Fibroblast of skin of left biceps (primary cell): Measurements from ENCODE around the gene MEGF9.

ENCODE experiments used
- DNase-seq, 2 experiments: peaks; one replicate each; pipeline ENCODE4 v3.0.0-alpha.2; 2013; ENCODE audit warnings: low read depth in 2 of 2

MEGF9 gene

DNA sequence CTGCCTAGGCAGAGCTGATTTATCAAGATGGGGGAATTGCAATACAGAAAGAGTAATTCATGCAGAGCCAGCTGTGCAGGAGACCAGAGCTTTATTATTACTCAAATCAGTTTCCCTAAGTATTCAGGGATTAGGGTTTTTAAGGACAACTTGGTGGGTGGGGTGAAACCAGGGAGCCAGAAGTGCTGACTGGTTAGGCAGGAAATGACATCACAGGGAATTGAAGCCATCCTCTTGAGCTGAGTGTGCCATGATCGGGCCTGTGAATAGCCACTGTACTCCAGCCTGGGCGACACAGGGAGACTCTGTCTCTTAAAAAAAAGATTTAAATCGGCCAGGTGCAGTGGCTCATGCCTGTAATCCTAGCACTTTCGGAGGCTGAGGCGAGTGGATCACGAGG is 89.0 kb downstream of the MEGF9 start:
- DNase-seq, result no peak

DNA sequence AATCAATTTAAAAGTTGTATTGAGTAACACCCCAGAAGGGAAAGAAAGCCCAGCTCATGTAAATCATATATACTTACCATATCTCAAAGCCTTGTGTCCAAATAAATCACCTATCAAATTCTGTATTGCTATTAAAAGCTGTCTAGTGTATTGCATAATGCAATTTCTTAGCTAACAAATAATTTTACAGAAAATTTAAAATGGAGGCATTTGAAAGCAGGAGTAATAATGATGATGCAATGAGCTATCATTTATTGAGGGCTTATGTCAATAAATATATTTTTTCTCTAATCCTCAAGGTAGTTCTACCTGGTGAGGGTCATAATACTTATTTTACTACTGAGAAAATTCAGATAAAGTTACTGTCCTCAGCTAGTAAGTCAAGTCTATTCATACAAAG is 91.5 kb downstream of the MEGF9 start:
- no peak for DNase-seq

DNA sequence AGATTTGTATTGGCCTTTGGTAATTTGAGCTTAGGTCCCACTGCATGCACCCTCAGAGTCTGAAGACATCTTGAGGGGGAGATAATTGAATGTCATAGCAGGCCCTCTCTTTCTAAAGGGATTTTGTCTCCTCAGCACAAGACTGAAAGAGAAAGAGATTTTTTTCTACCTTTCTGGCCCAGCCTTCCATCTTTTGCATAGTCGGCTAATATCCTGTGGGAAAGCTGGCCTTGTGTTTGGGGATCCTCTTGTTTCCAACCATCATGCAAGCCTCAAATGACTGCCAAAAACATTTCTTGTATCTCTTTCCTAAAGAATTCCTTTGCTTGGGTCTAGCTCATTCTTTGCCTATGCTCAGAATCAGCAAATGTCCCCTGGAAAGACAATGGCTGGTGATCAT is 92.3 kb downstream of the MEGF9 start:
- DNase-seq, result no peak

DNA sequence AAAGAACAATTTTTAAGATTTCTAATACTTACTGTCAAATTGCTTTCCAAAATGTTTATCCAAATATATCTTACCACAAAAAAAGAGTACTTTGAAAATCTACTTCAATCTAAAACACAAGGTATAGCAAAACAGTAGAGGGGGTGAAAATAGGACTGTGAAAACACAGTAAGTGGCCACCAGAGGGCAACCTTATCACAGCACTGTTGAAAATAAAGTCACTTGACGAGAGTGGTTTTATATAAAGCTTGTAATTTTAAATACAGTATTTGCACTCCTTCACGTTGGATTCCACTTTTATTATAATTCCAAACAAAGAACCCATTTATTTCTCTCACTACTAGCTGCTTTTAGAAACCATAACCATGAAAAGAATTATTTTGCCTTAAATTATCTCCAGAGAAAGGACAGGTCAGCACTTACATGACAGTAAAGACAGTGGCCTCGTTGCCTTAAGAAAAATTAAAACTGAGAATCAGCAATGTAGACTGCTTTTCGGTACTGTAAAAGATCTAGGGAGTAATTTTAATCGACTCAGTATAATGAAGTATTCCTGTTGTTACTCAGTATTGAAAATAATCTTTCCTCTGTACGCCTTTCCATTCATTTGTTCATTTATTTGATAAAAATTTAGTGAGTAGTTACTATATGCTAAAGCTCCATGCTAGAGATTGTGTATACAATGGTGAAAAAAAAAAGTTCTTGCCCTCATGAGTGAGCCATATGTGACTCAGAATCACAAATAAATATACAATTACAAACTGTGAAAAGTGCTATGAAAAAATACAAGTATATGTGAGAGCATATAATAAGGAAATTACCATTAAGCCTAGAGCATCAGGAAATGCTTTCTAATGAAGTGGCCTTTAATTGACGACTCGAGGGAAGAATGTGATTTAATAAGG is 94.3 kb downstream of the MEGF9 start:
- DNase-seq, result peak; percentile 15

DNA sequence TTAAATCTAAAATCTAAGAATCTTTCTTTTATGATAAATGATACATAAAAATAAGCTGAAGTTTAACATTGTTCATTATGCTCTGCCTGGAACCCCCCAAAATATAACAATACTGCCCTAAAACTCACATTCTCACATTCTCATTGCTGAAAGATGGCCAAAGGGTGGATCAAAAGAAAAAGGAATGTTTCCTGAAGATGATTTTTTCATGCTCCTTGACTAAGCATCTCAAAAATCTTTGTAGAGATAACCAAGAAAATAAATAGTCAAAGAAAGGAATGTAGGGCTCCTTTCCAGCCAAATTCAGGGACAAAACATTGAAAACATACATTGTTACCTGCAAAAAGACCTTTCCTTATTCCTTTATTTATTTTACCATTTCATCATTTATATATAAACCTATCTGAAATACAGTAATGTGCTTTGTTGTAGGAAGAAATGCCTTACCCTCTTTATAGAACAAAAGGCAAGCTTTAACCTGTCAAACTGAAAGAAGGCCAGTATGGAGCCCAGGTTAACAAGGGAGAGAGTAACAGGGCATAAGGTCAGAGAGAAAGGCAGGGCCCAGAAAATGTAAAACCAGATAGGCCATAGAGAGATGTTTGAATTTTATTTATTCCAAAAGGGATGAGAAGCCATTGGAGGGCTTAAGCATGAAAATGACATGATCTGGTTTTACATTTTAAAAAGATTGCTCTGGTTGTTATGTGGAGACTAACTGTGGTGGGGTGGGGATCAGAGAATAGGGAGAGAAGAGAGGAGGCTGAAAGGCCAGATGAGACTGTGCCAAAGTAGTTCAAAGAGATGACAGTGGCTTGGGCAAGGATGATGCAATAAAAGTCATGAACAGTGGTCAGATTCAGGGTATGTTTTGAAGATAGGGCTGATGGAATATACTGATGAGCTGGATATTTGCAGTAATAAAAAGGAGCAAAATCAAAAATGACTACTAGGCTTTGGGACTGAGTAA is 97.0 kb downstream of the MEGF9 start:
- DNase-seq, result no peak

DNA sequence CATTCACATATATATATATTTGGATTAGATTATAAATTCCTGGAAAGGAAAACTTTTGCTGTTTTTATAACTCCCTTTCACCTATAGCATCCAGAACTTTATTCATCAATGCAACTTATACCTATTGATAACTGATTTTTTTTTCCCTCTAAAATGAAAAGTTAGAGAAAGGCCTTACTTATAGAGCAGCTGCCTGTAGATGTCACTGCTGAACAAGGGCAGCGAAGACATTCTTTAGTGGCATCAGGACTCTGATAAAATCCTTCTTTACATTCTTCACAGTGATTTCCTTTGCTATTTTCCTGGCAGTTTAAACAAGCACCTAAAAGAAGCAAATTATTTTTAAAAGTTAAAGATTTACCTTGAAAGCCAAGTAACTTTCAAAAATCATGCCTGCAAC is 102.1 kb downstream of the MEGF9 start:
- DNase-seq, result no peak

DNA sequence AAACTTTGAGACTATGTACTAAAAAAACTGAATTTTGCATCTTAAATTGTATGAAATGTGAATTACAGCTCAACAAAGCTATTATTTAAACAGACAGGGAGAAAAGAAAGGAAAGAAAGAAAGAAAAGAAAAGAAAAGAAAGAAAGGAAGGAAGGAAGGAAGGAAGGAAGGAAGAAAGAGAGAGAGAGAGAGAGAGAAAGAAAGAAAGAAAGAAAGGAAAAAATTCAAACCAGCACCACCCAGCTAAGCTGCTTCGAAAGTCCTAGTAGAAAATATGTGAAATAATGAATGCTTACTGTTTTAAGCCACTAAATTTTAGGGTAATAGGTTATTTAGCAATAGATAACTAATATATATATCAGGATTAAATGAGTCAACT is 102.6 kb downstream of the MEGF9 start:
- DNase-seq, result no peak

DNA sequence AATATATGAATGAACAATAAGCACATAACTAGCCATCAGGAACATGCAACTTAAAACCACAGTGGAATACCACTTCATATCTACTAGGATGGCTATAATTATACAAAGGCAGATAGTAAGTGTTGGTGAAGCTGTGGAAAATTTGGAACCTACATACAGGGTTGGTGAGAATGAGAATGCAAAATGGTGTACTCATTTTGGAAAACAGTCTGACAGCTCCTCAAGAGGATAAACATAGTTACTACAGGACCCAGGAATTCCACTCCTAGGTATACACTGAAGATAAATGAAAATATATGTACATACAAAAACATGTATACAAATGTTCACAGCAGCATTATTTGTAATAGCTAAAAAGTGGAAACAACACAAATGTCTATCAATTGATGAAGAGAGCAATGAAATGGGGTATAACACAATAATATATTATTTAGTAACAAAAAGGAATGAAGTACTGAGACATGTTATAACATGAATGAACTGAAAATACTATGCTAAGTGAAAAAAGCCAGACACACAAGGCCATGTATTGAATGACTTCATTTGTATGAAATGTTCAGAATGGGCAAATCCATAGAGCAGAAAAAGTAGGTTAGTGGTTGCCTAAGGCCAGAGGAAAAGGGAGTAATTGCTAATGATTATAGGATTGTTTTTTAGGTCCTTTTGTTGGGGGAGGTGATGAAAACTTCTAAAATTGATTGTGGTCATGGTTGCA is 103.1 kb downstream of the MEGF9 start:
- DNase-seq, result no peak

DNA sequence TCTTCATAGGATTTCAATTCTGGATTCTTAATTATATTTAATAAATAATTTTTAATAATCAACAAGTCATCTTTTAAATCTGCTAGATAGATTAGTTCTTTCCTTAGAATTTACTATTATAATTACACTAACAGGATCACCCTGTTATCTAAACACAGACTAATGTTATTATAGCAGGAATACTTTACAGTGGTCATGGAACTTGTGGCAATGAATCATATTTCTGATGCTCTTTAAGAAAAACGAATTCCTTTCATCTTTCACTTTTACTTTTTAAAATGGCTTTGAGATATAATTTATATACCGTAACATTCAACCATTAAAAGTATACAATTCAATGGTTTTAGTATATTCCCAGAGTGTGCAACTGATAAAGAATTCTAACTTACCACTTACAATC is 104.6 kb downstream of the MEGF9 start:
- DNase-seq, result no peak

DNA sequence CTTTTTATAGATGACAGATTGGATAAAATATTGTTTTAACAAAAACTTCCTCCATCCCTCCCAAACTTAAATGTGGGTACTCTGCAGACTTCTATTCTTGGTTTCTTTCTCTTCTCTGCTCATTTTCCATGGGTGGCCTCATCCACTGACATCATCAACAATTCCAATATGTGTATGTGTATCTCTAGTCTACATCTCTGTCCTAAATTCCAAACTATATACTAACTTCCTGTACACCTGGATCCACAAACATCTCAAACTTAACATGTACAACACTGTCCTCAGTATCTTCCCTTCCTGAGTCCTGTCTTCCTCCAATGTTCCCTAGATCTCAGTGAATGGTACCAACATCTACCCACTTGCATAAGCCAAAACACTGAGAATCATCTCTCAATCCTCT is 105.8 kb downstream of the MEGF9 start:
- no peak for DNase-seq

DNA sequence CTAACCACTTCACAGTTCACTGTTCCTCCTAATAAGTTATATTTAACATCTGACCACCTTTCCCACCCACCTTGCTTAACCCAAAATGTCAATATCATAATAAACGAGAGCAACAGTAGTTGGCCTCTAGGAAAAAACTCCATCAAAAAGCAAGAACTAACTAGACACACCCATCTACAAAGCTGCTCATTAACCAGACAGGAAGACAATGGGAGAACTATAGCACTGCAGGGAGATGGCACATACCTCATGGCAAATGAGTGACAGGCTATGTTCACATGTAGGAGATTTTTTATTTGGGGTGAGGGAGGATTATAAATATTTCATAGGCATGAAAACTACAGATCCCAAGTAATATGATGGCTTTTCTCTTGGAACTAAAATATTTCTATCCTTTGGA is 110.7 kb downstream of the MEGF9 start:
- no peak for DNase-seq

DNA sequence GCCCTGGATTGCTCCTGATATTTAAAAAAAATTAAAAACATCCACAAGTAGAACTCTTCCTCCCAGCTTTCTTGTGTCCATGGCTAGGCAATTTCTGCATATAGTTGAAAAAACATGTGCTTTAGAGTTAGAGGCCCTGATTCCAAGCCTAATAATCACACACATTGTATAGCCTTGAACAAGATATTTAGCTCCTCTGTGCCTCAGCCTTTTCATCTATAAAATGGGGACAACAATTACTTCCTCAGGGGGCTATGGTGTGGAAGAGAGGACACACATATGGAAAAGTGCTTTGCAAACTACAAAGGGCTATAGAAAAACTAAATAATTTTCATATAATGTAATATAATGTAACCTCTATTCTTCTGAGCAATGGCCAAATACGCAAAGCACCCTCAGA is 111.3 kb downstream of the MEGF9 start:
- DNase-seq, result no peak

DNA sequence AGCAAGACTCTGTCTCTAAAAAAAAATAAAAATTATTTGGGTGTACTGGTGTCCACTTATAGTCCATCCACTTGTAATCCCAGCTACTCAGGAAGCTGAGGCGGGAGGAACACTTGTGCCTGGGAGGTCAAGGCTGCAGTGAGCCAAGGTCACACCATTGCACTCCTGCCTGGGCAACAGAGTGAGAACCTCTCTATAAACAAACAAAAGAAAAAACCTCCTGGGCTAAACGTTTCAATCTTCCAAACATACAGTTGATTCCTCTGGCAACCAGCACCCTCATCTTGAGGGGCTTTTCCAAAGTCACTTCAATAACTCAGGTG is 120.4 kb downstream of the MEGF9 start:
- no peak for DNase-seq

DNA sequence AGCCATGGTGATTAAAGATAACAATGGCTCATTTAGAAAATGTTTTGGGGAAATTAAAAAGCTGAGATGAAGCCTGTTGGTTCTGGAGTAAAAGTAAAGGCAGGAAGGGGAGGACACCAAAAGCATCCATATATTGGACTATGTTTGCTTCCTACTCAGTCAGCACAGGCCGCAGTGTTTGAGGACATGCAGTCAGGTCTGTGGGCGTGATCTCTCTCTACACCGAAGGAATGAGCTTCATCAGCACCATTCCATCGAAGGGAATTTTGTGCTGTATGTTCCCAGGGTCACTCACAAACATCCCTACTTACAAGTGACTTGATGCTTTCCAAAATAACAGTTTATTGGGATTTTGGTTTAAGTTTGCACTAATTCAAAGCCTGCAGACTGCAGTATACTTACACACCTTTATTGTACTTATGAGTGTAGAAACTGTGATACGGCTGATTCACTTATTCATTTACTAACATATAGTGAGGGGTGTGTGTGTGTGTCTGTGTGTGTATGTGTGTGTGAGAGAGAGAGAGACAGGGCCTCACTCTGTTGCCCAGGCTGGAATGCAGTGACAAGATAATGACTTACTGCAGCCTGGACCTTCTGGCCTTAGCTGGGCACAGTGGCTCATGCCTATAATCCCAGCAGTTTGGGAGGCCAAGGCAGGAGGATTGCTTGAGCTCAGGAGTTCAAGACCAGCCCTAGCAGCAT is 120.9 kb downstream of the MEGF9 start:
- DNase-seq, result no peak

DNA sequence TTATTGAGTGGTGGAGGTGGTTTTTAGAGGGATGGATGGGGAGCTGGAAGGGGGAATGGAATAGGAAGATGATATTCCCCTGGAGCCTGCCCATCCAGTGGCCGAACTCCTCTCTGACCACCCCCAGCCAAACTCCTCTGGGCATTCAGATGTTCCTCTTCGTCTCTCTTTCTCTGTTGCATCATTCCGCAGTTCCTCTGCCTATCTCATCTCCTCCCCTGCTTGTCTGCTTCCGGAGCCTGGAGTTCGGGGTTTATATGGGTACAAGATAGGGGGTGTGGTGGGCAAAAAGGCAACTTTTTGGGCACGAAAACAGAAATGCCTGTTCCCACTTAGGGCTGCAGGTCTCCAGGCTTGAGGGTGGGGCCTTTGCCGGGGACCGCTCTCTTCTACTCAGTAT is 122.1 kb downstream of the MEGF9 start:
- no peak for DNase-seq

DNA sequence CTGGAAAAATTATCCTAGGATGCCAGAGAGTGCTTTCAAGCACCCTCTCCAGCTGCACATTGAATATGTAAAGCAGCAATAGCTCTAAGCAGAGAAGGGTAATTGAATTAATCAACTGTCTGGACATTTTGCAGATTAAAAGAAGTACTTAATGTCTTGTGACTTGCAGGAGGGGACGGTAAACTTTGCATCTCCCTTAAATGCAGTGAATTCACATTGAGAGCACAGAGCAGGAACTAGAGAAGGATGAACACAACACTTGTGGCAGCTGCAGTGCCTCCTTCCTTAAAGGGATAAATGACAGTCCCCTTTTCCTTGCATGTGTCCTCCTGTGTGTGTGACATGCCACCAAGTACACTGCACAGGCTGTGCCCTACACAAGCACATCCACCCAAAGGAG is 126.9 kb downstream of the MEGF9 start:
- no peak for DNase-seq

DNA sequence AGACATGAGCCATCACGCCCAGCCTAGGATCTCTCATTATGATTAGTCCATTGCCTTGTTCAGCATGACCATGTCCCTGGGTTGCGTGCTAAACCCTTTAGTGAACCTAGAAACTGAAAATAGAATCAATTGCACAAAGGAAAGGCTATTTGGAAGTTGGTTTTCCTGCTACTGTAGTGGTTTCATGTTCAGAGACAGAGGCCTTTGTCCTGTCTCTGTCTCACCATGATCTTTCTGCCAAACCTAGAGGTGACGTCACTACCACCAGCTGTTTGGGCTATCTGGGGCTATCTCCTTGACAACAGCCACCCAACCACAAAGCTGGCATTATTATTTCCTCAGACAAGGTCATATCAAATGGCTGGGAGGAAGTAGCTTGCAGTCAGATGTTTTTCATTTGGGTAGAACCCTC is 130.3 kb downstream of the MEGF9 start:
- DNase-seq, result peak; percentile 19 to 31

DNA sequence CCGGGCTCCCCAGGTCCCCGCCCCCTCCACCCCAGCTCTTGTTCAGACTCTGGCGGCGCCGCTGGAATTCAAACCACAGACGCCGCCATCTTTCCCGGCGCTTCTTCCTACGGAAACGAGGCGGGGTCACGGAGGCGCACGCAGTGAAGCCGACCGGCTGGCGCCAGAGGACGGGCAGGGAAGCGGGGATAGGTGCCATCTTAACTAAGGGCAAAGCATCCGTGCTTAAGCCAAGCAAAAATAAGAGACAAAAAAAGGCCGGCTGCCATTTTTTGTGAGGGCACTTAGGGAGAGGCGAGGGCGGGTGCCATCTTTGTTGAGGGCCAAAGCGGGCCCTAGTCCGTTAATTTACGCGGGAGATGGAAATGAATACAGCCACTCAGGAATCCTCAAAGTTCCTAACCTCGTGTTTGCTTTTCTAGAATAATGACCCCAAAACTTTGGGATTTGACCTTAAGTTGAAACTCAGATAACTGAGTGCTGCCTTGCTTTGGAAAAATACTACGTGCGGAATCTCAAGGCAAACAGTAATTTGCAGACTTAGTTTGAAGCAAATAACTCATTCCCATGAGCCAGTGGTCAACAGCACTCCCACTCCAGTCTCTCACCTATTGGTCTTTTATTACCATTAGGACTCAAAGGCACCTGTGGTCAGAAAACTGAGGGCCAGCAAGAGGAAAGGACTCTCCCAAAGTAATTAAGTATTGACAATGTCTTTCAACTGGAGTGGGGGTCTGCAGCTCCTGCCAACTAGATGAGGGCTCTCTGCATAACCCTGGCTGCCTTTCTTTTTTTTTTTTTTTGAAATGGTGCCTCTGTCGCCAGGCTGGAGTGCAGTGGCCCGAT is 134.0 kb downstream of the MEGF9 start, which contains the start of gene CDK5RAP2:
TSS of gene CDK5RAP2 (minus strand) at position 117 of the 846 bp plus-strand sequence. CDS start 189 bp downstream, outside the sequence.
- DNase-seq, result peak; percentile 96

DNA sequence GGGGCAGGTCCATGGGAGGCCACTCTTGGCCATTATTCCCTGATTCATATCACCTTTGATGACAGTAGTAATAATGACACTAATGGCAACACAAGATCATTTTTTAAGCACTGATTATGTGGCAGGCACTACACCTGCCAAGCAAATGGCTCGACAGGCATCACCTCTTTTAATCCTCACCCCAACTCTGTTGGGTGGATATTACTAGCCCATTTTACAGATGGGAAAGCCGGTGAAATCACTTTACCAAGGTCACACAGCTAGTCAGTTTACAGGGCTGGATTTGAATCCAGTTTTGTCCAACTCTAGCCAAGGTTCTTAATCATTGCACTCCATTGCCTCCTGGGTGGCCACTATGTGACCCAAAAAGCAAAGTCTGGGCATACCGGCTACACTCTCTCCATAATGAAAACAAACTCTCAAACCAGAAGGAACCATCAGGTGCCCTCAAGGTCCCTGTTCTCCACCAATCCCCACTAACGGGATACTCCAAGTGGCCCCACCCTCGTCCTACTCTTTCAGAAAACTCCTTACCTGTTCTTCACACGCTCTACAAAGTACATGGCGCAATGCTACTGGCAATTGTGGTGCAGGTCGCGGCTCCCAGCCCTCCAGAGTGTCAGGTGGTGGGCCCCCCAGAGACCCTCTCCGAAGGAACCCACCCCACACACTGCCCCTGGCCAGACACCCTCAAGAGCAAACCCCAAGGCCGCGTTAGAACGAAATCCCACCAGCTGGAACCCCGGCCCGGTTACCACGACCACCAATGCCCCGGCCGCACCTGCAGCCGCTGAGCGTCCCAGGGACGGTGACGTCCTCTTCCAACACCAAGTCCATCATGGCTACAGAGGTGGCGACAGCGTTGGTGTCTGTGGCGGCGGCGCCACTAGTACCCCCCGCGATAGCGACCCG is 134.9 kb downstream of the MEGF9 start:
- no peak for DNase-seq
